ENCODE results near the gene CYP1B1. TPM values are rescaled to one million over a fixed set of nuclear protein-coding genes. Genes with fewer than 3 reads are reported as not detected.
A peak's percentile ranks its signal among the peaks of the same experiment; 100 is the strongest.
"Not testable (repeated sequence)": the region's sequence is repeated elsewhere in the genome, so short reads cannot be mapped to it uniquely, and the experiment has no call there.

The CYP1B1 gene
- polyA plus RNA-seq, 4 donors, result 78.4 to 169 (median 121) TPM

DNA sequence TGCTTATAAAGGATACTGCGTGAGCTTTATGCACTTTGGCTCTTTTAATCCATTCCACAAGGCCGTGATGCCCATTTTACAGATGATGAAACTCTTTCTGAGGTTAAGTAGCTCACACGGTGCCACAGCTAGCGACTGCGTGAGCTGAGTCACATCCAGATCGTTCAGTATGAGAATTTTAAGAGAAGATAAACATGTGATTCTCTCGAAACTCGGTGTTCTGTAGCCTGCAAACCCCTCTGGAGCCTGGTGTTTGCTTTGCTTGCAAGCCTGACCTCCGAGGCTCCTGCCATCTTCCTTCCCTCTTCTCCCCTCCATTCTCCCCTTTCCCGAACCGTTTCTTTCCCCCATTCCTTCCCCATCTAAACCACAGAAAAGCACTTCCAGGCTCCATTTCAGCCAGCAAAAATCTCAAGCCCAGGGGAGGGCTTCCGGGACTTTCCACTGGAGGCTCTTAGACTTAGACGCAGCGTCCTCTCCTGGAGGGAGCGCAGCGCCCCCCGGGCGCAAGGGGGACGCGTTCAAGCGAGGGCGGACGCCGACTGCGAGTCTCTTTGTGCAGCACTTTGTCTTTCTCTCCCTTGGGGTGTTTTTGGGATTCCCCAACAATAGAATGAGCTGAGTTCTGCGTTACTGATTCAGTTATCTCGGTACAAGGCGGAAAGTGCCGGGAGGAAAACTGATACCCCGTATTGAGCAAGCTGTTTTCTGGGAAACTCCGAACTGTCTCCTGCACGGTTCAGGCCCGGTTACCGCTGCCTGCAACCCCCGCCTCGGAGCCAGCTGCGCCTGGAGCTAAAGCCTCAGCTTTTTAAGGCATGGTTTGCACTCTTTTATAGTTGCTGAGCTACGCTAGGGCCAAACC, 38.0 kb downstream of the CYP1B1 start:
- DNase-seq (ENCODE audit: low read depth in 4 of 4, low spot score in 2 of 4), result peak; percentile 39 to 72 (median 69)

GRCh38 chr2:38037325-38037724, 38.6 kb downstream of the CYP1B1 start:
- no peak for DNase-seq (ENCODE audit: low read depth in 4 of 4, low spot score in 2 of 4)

GRCh38 chr2:38035968-38036367, 40.0 kb downstream of the CYP1B1 start:
- DNase-seq (ENCODE audit: low read depth in 4 of 4, low spot score in 2 of 4), result no peak

GRCh38 chr2:38033646-38034045, 42.3 kb downstream of the CYP1B1 start:
- no peak for DNase-seq (ENCODE audit: low read depth in 4 of 4, low spot score in 2 of 4)

DNA sequence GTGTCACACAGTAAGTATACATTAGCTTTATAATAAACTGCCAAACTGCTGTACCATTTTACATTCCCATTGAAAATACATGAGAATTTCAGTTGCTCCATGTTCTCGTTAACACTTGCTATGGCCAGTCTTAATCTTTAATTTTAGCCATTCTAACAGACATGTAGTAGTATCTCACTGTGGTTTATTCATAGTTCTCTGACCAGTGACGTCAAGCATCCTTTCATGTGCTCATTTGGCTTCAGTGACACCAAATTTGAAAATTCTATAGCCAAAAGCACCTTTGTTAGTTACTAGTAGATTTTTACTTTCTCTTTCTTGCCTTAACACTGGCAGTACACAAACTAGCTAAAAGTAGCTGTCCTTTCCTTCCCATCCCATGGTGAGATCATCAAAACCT, 43.0 kb downstream of the CYP1B1 start:
- no peak for DNase-seq (ENCODE audit: low read depth in 4 of 4, low spot score in 2 of 4)

DNA sequence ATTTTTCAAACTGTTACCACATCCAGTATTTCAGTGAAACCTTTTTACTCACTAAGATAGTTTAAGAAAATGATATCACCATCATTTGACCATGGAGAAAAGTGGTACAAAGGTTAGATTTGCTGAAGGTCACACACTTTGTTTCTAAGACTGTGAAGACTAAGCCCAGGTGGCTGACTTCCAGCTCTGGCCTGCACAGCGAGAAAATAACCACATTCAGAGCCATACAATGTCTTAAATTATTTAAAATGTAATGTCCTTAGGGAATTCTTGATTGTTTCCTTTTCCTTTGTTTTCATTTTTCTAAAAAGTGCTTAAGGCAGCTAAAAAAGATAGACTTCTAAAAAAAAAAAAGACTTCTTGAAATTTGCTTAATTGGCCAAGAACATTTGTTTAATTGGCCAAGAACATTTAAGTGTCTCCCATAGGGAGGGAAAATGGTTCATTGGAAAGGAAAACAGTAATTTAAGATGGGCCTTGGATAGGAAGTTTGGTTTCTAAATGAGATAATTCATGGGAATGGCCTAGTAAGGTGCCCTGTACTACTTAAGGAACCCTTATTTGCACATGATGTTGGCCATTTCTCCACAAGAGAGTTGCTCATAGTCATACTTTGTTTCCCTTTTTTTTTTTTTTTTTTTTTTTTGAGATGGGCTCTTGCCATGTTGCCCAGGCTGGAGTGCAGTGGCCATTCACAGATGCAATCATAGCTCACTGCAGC, 45.2 kb downstream of the CYP1B1 start:
- DNase-seq (ENCODE audit: low read depth in 4 of 4, low spot score in 2 of 4), result peak in 1 of 4 donors; percentile 32

DNA sequence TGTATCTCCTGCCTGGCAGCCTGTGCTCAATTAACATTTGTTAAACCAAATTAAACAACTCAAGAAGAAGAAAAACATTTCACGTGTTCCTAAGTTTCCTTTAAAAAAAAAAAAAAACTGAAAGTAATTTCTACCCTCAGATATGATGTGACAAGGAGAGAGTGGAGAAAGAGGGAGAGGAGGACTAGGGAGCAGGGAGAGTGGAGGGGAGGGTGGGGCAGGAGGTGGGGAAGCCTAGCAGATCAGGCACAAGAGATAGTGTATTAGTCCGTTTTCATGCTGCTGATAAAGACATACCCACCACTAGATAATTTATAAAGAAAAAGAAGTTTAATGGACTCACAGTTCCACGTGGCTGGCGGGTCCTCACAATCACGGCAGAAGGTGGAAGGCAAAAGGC, 46.4 kb downstream of the CYP1B1 start:
- no peak for DNase-seq (ENCODE audit: low read depth in 4 of 4, low spot score in 2 of 4)

DNA sequence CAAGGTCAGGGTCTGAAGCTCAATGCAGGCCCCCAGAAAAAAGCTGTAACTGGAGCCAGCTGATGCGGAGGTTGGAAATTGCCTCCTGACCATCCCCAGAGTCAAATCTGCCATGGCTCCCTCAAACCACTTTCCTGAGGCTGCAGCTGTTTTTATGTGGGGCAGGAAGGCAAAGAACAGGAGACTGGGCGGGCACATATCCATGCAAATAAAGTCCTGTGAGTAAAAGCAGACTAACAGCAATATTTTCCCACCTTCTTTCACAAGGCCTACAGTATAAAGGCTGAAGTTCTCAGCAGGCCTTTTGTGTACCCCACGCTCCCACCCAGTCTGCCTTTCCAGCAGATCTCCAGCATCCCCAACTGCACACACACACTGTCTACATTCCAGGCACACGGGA, 47.1 kb downstream of the CYP1B1 start:
- no peak for DNase-seq (ENCODE audit: low read depth in 4 of 4, low spot score in 2 of 4)

GRCh38 chr2:38026846-38027245, 49.1 kb downstream of the CYP1B1 start:
- DNase-seq (ENCODE audit: low read depth in 4 of 4, low spot score in 2 of 4), result no peak

DNA sequence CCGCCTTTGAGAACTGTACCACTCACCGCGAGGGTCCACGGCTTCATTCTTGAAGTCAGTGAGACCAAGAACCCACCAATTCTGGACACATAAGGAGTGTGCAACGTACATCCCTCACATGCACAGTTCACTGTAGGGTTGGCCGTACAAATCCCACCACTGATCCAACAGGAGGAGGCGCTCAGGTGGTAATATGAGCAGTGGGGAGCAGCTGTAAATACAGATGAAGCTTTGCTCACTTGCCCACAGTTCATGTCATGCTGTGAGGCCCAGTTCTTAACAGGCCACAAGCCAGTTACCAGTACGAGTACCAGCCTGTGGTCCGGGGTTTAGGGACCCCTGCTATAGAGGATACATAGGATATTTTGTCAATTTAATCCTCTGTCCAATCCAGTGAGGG, 54.4 kb downstream of the CYP1B1 start:
- no peak for DNase-seq (ENCODE audit: low read depth in 4 of 4, low spot score in 2 of 4)

- DNase-seq (ENCODE audit: low read depth in 4 of 4, low spot score in 2 of 4), result not testable (repeated sequence)
Observed at GRCh38 chr2:38020359-38021069, 55.4 kb downstream of the CYP1B1 start.

DNA sequence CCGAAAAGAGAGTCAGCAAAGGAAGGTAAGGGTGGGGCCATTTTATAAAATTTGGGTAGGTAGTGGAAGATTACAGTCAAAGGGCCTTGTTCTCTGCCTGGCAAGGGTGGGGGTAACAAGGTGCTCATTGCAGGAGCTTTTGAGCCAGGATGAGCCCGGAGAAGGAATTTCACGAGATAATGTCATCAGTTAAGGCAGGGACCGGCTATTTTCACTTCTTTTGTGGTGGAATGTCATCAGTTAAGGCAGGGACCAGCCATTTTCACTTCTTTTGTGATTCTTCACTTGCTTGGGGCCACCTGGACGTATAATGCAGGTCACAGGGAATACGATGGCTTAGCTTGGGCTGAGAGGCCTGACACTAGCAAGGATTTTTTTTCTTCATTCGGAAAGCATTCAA, 58.1 kb downstream of the CYP1B1 start:
- DNase-seq (ENCODE audit: low read depth in 4 of 4, low spot score in 2 of 4), result no peak

Other genes starting within 250 kb of the CYP1B1 start
- gene RMDN2, start 150.9 kb downstream of the CYP1B1 start, polyA plus RNA-seq (ENCODE audit: insufficient read length in 4 of 4), result 10 to 100 TPM; 10.8 to 14.6 (median 12.8) TPM